ENCODE measurements around the gene BABAM2.

Gene BABAM2

GRCh38 chr2:28181801-28182200, 291.3 kb downstream of the BABAM2 start:
- POLR2A ChIA-PET, result interaction anchor here (0.6 kb wide), 1 partner anchor 287 kb away, joined by 3 read pairs; no protein-coding TSS in a partner anchor
- Histone ChIP-seq H3K36me3 (ENCODE audit: control insufficient read depth in 4 of 4, insufficient read depth in 4 of 4, low read length in 3 of 4) (no peaks in the 10 kb centered on the region), H3K4me3 (ENCODE audit: control insufficient read depth in 1 of 7, extremely low read depth in 1 of 7, insufficient read depth in 4 of 7, low read depth in 2 of 7, low read length in 6 of 7) (no peak overlapping the region), H3K27me3 (replicated peaks in 2 of 5; ENCODE audit: control insufficient read depth in 4 of 5, insufficient read depth in 5 of 5, low read length in 4 of 5) (no peaks in the 10 kb centered on the region), H3K27ac (ENCODE audit: insufficient read depth in 1 of 2, low read depth in 1 of 2, low read length in 2 of 2, poor library complexity in 1 of 2, severe bottlenecking in 2 of 2) (no peak overlapping the region), H3K4me1 (ENCODE audit: control extremely low read depth in 1 of 4, control insufficient read depth in 4 of 4, insufficient read depth in 4 of 4, low read length in 3 of 4) (no peaks in the 10 kb centered on the region), H3K9me3 (ENCODE audit: control extremely low read depth in 1 of 5, control insufficient read depth in 4 of 5, insufficient read depth in 2 of 5, low read depth in 1 of 5, low read length in 4 of 5) (peaks cover 4 to 24% (median 10%) of the 10 kb centered on the region in 5 experiments)
- CTCF ChIA-PET, result no interaction called here
- no peak for DNase-seq
- 100% methylated on average over 2 of the region's 3 CpGs for WGBS (ENCODE audit: insufficient coverage)

GRCh38 chr2:28182348-28182747, 291.8 kb downstream of the BABAM2 start:
- DNase-seq, result no peak
- POLR2A ChIA-PET, result no interaction called here
- no peaks in the 10 kb centered on the region for H3K27me3 ChIP-seq (replicated peaks in 2 of 5; ENCODE audit: control insufficient read depth in 4 of 5, insufficient read depth in 5 of 5, low read length in 4 of 5)
- no peaks in the 10 kb centered on the region for H3K4me1 ChIP-seq (ENCODE audit: control extremely low read depth in 1 of 4, control insufficient read depth in 4 of 4, insufficient read depth in 4 of 4, low read length in 3 of 4)
- CTCF ChIA-PET, result no interaction called here
- WGBS (ENCODE audit: insufficient coverage), result 93% methylated on average over 3 of the region's 6 CpGs
- H3K36me3 ChIP-seq (ENCODE audit: control insufficient read depth in 4 of 4, insufficient read depth in 4 of 4, low read length in 3 of 4), result no peaks in the 10 kb centered on the region
- no peak overlapping the region for H3K4me3 ChIP-seq (ENCODE audit: control insufficient read depth in 1 of 7, extremely low read depth in 1 of 7, insufficient read depth in 4 of 7, low read depth in 2 of 7, low read length in 6 of 7)
- no peak overlapping the region for H3K27ac ChIP-seq (ENCODE audit: insufficient read depth in 1 of 2, low read depth in 1 of 2, low read length in 2 of 2, poor library complexity in 1 of 2, severe bottlenecking in 2 of 2)
- H3K9me3 ChIP-seq (ENCODE audit: control extremely low read depth in 1 of 5, control insufficient read depth in 4 of 5, insufficient read depth in 2 of 5, low read depth in 1 of 5, low read length in 4 of 5), result peaks cover 0 to 18% (median 6%) of the 10 kb centered on the region in 5 experiments

- Histone ChIP-seq H3K27ac (ENCODE audit: insufficient read depth in 1 of 2, low read depth in 1 of 2, low read length in 2 of 2, poor library complexity in 1 of 2, severe bottlenecking in 2 of 2) (no peak overlapping the region), H3K36me3 (ENCODE audit: control insufficient read depth in 4 of 4, insufficient read depth in 4 of 4, low read length in 3 of 4) (no peaks in the 10 kb centered on the region), H3K4me3 (ENCODE audit: control insufficient read depth in 1 of 7, extremely low read depth in 1 of 7, insufficient read depth in 4 of 7, low read depth in 2 of 7, low read length in 6 of 7) (no peak overlapping the region), H3K27me3 (replicated peaks in 2 of 5; ENCODE audit: control insufficient read depth in 4 of 5, insufficient read depth in 5 of 5, low read length in 4 of 5) (no peaks in the 10 kb centered on the region), H3K4me1 (ENCODE audit: control extremely low read depth in 1 of 4, control insufficient read depth in 4 of 4, insufficient read depth in 4 of 4, low read length in 3 of 4) (no peaks in the 10 kb centered on the region), H3K9me3 (ENCODE audit: control extremely low read depth in 1 of 5, control insufficient read depth in 4 of 5, insufficient read depth in 2 of 5, low read depth in 1 of 5, low read length in 4 of 5) (peaks cover 0 to 4% (median under 1%) of the 10 kb centered on the region in 5 experiments)
- no peak for DNase-seq
- ChIA-PET CTCF (interaction anchor here (1.4 kb wide), 1 partner anchor 15 kb away, joined by 3 read pairs; no protein-coding TSS in a partner anchor), POLR2A (no interaction called here)
- WGBS (ENCODE audit: insufficient coverage), result 91% methylated on average over 4 of the region's 5 CpGs
Observed at GRCh38 chr2:28185153-28185552, 294.6 kb downstream of the BABAM2 start.

GRCh38 chr2:28185891-28186290, 295.4 kb downstream of the BABAM2 start:
- Histone ChIP-seq H3K4me1 (ENCODE audit: control extremely low read depth in 1 of 4, control insufficient read depth in 4 of 4, insufficient read depth in 4 of 4, low read length in 3 of 4) (no peaks in the 10 kb centered on the region), H3K4me3 (ENCODE audit: control insufficient read depth in 1 of 7, extremely low read depth in 1 of 7, insufficient read depth in 4 of 7, low read depth in 2 of 7, low read length in 6 of 7) (no peak overlapping the region), H3K27ac (ENCODE audit: insufficient read depth in 1 of 2, low read depth in 1 of 2, low read length in 2 of 2, poor library complexity in 1 of 2, severe bottlenecking in 2 of 2) (no peak overlapping the region), H3K36me3 (ENCODE audit: control insufficient read depth in 4 of 4, insufficient read depth in 4 of 4, low read length in 3 of 4) (no peaks in the 10 kb centered on the region), H3K27me3 (replicated peaks in 2 of 5; ENCODE audit: control insufficient read depth in 4 of 5, insufficient read depth in 5 of 5, low read length in 4 of 5) (no peaks in the 10 kb centered on the region), H3K9me3 (ENCODE audit: control extremely low read depth in 1 of 5, control insufficient read depth in 4 of 5, insufficient read depth in 2 of 5, low read depth in 1 of 5, low read length in 4 of 5) (peaks cover 0 to 2% (median 0%) of the 10 kb centered on the region in 5 experiments)
- WGBS (ENCODE audit: insufficient coverage), result no CpG with 5 or more reads among the region's 2 CpGs
- no peak for DNase-seq
- CTCF ChIA-PET, result interaction anchor here (1.4 kb wide), 1 partner anchor 14 kb away, joined by 3 read pairs; no protein-coding TSS in a partner anchor
- POLR2A ChIA-PET, result no interaction called here

GRCh38 chr2:28187186-28187585, 296.7 kb downstream of the BABAM2 start:
- ChIA-PET CTCF (interaction anchor here (1.5 kb wide), 1 partner anchor 17 kb away, joined by 3 read pairs; no protein-coding TSS in a partner anchor), POLR2A (no interaction called here)
- H3K4me1 ChIP-seq (ENCODE audit: control extremely low read depth in 1 of 4, control insufficient read depth in 4 of 4, insufficient read depth in 4 of 4, low read length in 3 of 4), result no peaks in the 10 kb centered on the region
- H3K4me3 ChIP-seq (ENCODE audit: control insufficient read depth in 1 of 7, extremely low read depth in 1 of 7, insufficient read depth in 4 of 7, low read depth in 2 of 7, low read length in 6 of 7), result no peak overlapping the region
- no peaks in the 10 kb centered on the region for H3K36me3 ChIP-seq (ENCODE audit: control insufficient read depth in 4 of 4, insufficient read depth in 4 of 4, low read length in 3 of 4)
- peaks cover 0 to 2% (median 0%) of the 10 kb centered on the region in 5 experiments for H3K9me3 ChIP-seq (ENCODE audit: control extremely low read depth in 1 of 5, control insufficient read depth in 4 of 5, insufficient read depth in 2 of 5, low read depth in 1 of 5, low read length in 4 of 5)
- no peak for DNase-seq
- H3K27me3 ChIP-seq (replicated peaks in 2 of 5; ENCODE audit: control insufficient read depth in 4 of 5, insufficient read depth in 5 of 5, low read length in 4 of 5), result no peaks in the 10 kb centered on the region
- H3K27ac ChIP-seq (ENCODE audit: insufficient read depth in 1 of 2, low read depth in 1 of 2, low read length in 2 of 2, poor library complexity in 1 of 2, severe bottlenecking in 2 of 2), result no peak overlapping the region

DNA sequence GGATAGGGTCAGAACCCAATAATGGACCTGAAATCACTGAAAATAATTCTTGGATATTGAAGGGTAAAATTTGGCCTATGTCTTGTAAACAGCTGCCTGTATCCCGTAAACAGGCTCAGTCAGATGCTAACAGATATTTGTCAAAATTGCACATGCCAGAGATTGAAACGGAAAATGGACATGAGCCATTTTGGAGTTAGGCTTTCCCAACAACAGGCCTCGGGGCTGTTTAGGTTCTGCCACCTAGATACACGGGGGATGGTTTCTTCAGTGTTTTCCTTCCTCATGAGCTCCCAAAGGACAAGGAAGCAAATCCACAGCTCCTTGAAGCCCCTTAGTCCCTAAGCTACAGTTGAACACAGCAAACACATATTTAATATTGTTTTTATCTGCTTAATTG, 297.9 kb downstream of the BABAM2 start:
- no peak for DNase-seq
- H3K27ac ChIP-seq (ENCODE audit: insufficient read depth in 1 of 2, low read depth in 1 of 2, low read length in 2 of 2, poor library complexity in 1 of 2, severe bottlenecking in 2 of 2), result no peak overlapping the region
- peaks cover 0 to under 1% (median 0%) of the 10 kb centered on the region in 4 experiments for H3K4me1 ChIP-seq (ENCODE audit: control extremely low read depth in 1 of 4, control insufficient read depth in 4 of 4, insufficient read depth in 4 of 4, low read length in 3 of 4)
- 96% methylated on average over 4 of the region's 4 CpGs for WGBS (ENCODE audit: insufficient coverage)
- H3K27me3 ChIP-seq (replicated peaks in 2 of 5; ENCODE audit: control insufficient read depth in 4 of 5, insufficient read depth in 5 of 5, low read length in 4 of 5), result no peaks in the 10 kb centered on the region
- no peak overlapping the region for H3K4me3 ChIP-seq (ENCODE audit: control insufficient read depth in 1 of 7, extremely low read depth in 1 of 7, insufficient read depth in 4 of 7, low read depth in 2 of 7, low read length in 6 of 7)
- CTCF ChIA-PET, result no interaction called here
- peaks cover 0 to 2% (median 0%) of the 10 kb centered on the region in 5 experiments for H3K9me3 ChIP-seq (ENCODE audit: control extremely low read depth in 1 of 5, control insufficient read depth in 4 of 5, insufficient read depth in 2 of 5, low read depth in 1 of 5, low read length in 4 of 5)
- POLR2A ChIA-PET, result no interaction called here
- H3K36me3 ChIP-seq (ENCODE audit: control insufficient read depth in 4 of 4, insufficient read depth in 4 of 4, low read length in 3 of 4), result no peaks in the 10 kb centered on the region

GRCh38 chr2:28193630-28194403, 303.3 kb downstream of the BABAM2 start:
- H3K36me3 ChIP-seq (ENCODE audit: control insufficient read depth in 4 of 4, insufficient read depth in 4 of 4, low read length in 3 of 4), result peaks cover 0 to 2% (median 0%) of the 10 kb centered on the region in 4 experiments
- 74% methylated on average over 9 of the region's 10 CpGs for WGBS (ENCODE audit: insufficient coverage)
- ChIA-PET CTCF (no interaction called here), POLR2A (no interaction called here)
- peaks cover 0 to 11% (median 5%) of the 10 kb centered on the region in 4 experiments for H3K4me1 ChIP-seq (ENCODE audit: control extremely low read depth in 1 of 4, control insufficient read depth in 4 of 4, insufficient read depth in 4 of 4, low read length in 3 of 4)
- H3K27ac ChIP-seq (ENCODE audit: insufficient read depth in 1 of 2, low read depth in 1 of 2, low read length in 2 of 2, poor library complexity in 1 of 2, severe bottlenecking in 2 of 2), result no peak overlapping the region
- H3K4me3 ChIP-seq (ENCODE audit: control insufficient read depth in 1 of 7, extremely low read depth in 1 of 7, insufficient read depth in 4 of 7, low read depth in 2 of 7, low read length in 6 of 7), result no peak overlapping the region
- no peaks in the 10 kb centered on the region for H3K27me3 ChIP-seq (replicated peaks in 2 of 5; ENCODE audit: control insufficient read depth in 4 of 5, insufficient read depth in 5 of 5, low read length in 4 of 5)
- H3K9me3 ChIP-seq (ENCODE audit: control extremely low read depth in 1 of 5, control insufficient read depth in 4 of 5, insufficient read depth in 2 of 5, low read depth in 1 of 5, low read length in 4 of 5), result peaks cover 0 to 2% (median 0%) of the 10 kb centered on the region in 5 experiments
- peak; percentile 2 to 71 (median 56) for DNase-seq

Measured in common myeloid progenitor, CD34-positive (primary cell).